HG02610 (cell line): ENCODE measurements around the gene PHB1.

Experiments
- ATAC-seq: cut with Tn5 transposase; IDR thresholded peaks from one replicate; pipeline ENCODE4 v1.9.1; 2021; ENCODE audit warnings: mild to moderate bottlenecking, moderate library complexity; ENCODE audit not compliant: unreplicated experiment

PHB1 gene

GRCh38 chr17:49414622-49415350 is at the start of gene PHB1:
TSS of gene PHB1 (minus strand) at chr17:49414882. CDS start at chr17:49413264, 1,618 bp downstream.
- peak; percentile 98 for ATAC-seq

DNA sequence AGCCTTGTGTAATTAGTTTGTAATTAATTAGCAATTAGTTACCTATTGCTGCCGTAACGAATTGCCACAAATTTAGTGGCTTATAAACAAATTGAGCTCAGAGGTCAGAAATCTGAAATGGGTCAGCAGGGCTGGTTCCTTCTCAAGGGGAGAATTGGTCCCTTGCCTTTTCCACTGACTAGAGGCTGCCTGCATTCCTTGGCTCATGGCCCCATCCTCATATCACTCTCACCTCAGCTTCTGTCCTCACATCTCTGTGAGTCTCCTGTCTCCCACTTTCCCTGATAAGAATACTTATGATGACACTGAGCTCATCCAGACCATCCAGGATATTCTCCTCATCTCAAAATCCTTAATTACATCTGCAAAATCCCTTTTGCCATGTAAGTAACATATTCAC is 49.4 kb upstream of the PHB1 start:
- ATAC-seq: no peak

- ATAC-seq: no peak
Observed at GRCh38 chr17:49461580-49461979, 46.9 kb upstream of the PHB1 start.

DNA sequence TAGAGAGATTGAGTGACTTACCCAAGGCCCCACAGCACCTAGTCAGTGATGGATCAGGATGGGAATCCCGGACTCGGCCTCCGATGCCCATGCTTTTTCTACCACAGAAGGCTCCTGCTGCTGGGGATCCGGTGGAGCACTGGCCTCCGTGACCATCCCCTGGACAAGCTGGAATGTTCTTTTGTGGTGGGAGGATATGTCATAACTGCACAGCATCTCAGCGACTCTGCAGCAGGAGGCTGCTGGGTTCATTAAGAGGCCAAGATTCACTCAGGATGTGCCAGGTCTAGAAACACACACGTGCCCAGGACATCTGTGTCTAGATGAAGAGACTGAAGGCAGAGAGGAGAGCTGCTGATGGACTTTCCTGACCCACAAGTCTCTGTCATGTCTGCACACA is 45.7 kb upstream of the PHB1 start:
- no peak for ATAC-seq

DNA sequence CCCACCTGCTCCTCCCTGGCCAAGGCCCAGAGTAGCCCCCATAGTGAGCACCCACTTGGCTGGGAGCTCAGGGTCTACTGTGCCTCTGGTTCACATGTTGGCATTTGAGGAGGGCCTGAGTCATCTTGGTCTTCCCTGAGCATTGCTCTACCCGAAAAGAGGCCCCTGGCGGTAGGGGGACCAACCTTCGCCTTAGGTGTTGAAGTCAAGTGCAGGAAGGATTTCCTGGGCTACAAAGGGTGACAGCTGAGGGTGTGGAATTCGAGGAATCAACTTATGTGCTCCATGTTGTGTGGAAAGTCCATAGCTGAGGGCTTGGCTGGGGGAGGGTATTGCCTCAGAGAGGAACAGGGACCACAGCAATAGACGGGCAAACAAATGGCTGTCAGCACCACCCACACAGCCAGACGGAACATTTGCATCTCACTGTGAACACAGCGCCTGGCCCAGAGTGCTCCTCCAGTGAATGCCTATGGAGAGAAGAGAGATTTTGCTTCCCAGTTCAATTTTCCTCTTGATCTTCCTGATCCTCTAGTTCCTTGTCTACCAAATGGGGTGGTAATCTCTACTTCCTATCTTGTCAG is 44.8 kb upstream of the PHB1 start:
- no peak for ATAC-seq

DNA sequence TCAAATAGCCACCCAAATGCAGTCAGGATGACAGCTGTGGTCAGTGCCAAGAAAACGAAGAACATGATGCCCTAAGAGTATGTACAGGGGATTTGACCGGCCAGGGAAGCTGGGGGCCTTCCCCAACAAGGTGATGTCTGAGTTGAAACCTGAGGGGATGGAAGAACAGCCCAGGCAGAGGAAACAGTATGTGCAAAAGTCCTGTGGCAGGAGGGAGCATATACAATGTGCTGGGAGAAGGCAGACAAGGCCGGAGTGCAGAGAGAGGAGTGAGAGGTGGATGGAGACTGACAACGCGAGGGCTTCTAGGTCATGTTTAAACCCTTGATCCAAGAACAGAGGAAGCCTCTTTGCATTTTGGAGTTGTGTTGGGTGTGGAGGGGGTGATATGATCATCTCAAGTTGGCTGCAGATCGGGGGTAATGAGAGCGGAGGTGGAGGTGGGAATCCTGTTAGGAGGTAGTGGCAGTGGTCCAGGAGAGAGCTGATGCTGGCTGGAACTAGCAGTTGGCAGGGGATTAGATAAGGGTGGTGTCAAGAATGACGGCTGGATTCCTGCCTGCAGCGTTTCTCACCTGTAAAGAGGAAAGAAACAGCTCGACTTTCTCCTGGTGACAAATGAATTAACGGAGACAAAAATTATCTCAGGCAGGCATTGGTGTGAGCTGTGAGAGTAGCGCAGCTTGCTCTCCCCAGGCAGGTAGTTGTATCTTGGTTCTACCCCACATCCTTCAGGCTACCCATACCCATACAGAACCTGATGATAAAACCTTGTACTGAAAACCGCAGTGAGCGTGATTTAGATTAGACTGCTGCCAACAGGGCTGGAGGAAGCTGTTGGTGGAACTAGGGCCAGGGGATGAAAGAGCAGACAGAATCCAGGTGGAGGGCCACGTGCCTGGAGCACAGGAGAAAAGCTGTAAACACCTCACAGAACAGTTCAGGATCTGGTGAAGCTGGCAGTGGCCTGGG is 43.2 kb upstream of the PHB1 start:
- no peak for ATAC-seq

DNA sequence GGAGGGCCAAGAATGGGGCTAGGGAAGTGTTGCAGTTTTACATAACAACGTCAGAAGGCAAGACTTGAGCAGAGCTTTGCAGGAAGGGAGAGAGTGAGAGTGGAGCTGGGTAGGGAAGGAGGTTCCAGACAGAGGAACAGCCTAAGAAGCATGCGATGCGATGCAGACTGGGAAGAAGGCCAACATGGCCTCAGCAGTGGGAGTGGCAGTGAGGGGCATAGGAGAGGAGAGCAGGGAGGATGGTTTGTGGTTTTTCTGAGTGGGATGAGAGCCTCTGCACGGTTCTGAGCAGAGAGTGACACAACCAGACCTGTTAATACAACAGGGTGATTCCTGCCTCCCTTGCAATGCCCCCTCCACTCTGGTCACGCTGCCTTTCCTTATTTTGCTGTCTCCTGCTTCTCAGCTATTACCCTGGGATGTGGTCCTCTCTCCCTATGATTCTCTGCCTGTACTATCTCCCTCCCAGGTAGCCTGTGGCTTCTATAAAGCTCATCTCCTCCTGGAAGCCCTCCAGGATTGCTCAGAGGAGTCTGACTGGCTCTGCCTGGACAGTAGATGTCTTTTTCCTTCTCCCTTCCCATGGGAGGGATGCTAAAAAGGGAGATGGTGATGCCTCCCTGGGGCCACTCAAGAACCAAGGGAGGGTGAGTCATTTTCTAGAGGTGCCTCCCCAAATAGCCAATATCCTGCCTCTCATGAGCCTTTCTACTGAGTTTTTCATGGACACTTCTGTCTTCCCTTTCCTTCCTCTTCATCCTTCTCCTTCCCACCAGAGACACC is 41.7 kb upstream of the PHB1 start:
- ATAC-seq: no peak

- ATAC-seq: no peak
Observed at GRCh38 chr17:49455272-49455861, 40.7 kb upstream of the PHB1 start.

GRCh38 chr17:49454050-49454449 is 39.4 kb upstream of the PHB1 start:
- no peak for ATAC-seq

DNA sequence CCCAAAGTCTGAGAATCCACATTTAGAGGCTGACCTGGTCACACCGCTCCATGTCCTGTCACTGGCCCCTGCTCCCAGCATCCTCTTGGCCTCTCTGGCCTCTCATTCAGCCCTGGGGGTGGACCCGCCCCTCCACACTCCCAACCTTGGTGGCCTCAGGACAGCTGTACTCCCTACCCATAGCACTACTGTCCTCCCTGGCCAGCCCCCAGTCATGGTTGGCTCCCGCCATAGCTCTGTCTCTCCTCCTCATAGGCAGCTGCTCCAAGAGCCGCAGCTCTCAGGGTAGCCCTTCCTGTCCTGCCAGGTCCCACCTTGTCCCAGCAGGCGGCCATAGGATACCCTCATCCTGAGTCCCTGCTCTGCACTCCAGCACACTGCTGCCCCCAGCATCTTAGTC is 38.0 kb upstream of the PHB1 start:
- ATAC-seq: no peak

DNA sequence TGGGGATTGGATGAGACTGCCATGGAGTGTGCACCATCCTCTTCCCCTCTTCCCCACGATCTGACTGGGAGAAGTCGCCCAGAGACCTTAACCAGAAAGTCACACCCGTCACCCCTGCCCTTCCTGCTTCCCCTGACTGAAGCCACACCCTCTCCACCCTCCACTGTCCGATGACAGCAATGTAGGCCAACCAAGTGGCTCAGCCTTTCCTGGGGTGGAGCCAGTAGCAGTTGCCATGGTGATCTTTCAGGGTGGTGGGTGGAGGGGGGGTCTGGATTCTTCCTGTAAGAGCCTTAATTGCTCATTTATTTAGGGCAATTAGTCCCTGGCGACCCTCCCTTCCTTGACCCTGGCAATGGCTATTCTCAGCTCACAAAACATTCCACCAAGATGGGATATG is 37.5 kb upstream of the PHB1 start:
- no peak for ATAC-seq

DNA sequence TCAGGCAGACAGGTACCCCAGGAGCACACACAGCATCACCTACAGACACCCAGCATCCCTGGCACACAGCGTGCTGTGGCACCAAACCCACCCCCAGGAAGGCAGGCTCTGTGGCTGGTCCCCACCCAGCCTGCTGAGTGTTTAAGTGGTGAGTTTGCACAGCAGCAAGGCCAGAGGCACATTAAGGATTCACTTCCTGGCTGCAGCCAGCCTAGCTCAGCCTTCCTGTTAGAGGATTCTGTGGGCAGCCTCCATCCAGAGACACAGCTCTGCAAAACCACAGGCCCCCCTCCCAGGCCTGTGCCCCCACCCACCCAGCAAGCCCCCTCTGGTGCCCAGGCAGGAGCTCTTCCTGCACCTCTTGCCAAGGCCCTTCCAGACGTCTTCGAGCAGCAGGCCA is 36.1 kb upstream of the PHB1 start:
- ATAC-seq: no peak

- no peak for ATAC-seq
Observed at GRCh38 chr17:49450181-49450580, 35.5 kb upstream of the PHB1 start.

DNA sequence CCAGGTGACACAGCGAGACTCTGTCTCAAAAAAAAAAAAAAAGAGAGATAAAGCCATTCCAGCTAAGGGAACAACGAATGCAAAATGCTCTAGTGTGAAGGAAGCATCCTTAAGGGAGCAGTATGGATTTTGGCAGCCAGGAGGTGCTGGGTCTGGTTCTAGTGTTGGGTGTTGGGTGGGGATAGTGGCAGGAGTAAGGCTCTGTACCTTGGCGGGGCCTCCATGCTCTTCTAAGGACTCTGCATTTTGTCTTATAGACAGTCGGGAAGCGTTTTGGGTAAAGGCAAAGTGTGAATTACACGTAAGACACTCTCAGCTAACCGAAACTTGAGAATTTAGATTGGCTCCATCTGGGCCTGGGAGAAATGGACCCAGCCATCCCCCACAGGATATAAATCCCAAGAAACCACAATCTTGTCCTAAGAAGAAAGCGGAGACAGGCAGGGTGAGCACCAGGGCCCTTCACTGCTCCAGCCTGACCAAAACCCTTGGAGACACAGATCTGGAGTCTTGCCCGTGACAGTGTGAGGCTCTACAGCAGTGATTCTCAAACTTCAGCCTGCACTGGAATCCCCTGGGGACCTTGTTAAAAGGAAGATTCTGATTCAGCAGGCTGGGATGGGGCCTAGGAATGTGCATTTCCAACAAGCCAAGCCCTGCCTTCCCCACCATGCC is 33.1 kb upstream of the PHB1 start:
- no peak for ATAC-seq

DNA sequence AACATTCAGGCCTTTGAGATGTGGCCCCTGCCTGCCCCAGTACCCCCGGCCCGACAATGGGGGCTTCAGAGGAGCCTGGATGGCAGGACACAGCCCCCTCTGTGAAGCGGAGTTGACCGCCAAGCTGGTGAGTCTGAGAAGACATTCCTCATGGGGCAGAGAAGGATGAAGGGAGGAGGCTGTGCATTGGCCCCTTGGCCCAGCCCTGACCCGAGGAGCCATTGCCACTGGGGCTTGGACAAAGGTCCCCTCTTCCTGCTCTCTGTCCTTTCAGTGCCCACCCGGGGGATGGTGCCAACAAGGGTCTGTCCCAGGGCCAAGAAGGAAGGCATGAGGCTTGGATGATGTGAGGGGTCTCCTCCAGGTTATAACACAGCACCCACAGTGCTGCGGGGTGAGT is 30.9 kb upstream of the PHB1 start:
- ATAC-seq: no peak

DNA sequence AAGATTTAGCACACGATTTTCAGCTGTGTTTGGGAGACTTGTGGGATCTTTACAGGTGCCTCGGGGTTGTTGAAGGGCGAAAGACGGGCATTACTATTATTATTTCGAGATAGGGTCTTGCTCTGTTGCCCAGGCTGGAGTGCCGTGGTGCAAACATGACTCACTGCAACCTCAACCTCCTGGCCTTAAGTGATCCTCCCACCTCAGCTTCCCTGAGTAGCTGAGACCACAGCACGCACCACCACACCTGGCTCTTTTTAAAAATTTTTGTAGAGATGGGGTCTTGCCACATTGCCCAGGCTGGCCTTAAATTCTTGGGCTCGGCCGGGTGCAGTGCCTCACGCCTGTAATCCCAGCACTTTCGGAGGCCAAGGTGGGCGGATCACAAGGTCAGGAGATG is 29.7 kb upstream of the PHB1 start:
- ATAC-seq: no peak

GRCh38 chr17:49443862-49444261 is 29.2 kb upstream of the PHB1 start:
- ATAC-seq: no peak

DNA sequence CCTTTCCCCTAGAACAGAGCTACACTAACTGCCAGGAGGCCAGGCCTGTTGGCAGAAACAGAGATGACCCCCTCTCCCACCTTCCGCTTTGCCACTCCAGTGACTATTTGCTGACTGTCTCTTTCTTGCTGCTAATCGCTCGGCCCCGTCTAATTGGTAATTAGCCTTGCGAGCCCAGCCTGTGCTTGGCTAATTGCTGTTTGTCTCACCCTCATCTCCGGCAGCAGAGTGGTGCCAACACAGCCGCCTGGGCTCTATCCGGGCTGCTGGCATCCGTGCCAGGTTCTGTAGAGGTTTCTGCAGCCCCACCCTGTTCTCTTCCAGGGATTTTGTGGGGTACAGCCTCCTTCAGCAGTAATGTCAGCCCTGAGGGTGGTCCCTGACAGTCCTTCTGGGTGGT is 27.4 kb upstream of the PHB1 start:
- no peak for ATAC-seq

DNA sequence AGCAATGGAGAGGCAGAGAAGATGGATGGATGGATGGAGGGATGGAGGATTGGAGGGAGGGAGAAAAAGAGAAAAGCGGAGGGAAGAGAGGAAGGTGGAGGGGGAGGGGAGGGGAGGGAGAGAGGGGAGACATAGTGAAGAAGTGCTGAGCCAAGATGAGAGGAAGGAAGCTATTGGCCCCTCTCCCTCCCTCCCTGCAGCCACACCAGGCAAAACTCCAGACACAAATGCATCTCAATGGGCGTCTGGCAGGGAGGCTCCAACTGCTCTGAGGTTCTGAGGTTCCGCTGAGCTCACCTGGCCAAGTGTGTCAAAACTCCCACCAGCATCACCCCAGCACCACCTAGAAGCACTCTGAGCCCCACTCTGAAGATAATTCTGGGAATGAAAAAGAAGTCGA is 26.9 kb upstream of the PHB1 start:
- no peak for ATAC-seq

- no peak for ATAC-seq
Observed at GRCh38 chr17:49440581-49440980, 25.9 kb upstream of the PHB1 start.
